ENCODE results near the gene DUSP16. TPM values are rescaled to one million over a fixed set of nuclear protein-coding genes. Genes with fewer than 3 reads are reported as not detected.

DUSP16 gene
- total RNA-seq, 4 donors from 2014 or later: 24.2 to 34.5 (median 26.4) TPM

GRCh38 chr12:12518464-12518845 is 44.2 kb downstream of the DUSP16 start:
- Histone ChIP-seq H3K27me3 (no peaks in the 10 kb centered on the region), H3K9me3 (no peaks in the 10 kb centered on the region), H3K4me3 (replicated peaks in 1 of 3) (no peak overlapping the region), H3K4me1 (no peaks in the 10 kb centered on the region), H3K27ac (no peak overlapping the region), H3K36me3 (peaks cover 0 to 4% of the 10 kb centered on the region in 2 donors)
- WGBS, 2 donors: 96% methylated on average over 3 of the region's 3 CpGs
- TF ChIP-seq POLR2A (IDR thresholded peaks at IDR 0.05) (no peak), CTCF (IDR thresholded peaks at IDR 0.05) (no peak)
- no peak for DNase-seq
- intact Hi-C loops (cut with DNase I): no loop called here

GRCh38 chr12:12513416-12514006 is 49.2 kb downstream of the DUSP16 start:
- TF ChIP-seq POLR2A (IDR thresholded peaks at IDR 0.05) (no peak), CTCF (IDR thresholded peaks at IDR 0.05) (no peak)
- peaks cover 0 to 13% of the 10 kb centered on the region in 2 donors for H3K4me1 ChIP-seq
- intact Hi-C loops (cut with DNase I): no loop called here
- H3K9me3 ChIP-seq: no peaks in the 10 kb centered on the region
- no peak overlapping the region for H3K27ac ChIP-seq
- H3K4me3 ChIP-seq (replicated peaks in 1 of 3): no peak overlapping the region
- no peak for DNase-seq
- H3K36me3 ChIP-seq: no peaks in the 10 kb centered on the region
- no peaks in the 10 kb centered on the region for H3K27me3 ChIP-seq
- WGBS, 2 donors: 91 to 93% methylated on average over 3 of the region's 3 CpGs

- TF ChIP-seq CTCF (IDR thresholded peaks at IDR 0.05) (no peak), POLR2A (IDR thresholded peaks at IDR 0.05) (no peak)
- 85 to 91% methylated on average over 5 of the region's 5 CpGs for WGBS, 2 donors
Observed at GRCh38 chr12:12511895-12512711, 50.6 kb downstream of the DUSP16 start.

GRCh38 chr12:12511021-12511783 is 51.5 kb downstream of the DUSP16 start:
- intact Hi-C loops (cut with DNase I): no loop called here
- Histone ChIP-seq H3K27me3 (no peaks in the 10 kb centered on the region), H3K9me3 (no peaks in the 10 kb centered on the region), H3K4me3 (replicated peaks in 1 of 3) (no peak overlapping the region), H3K27ac (no peak overlapping the region), H3K36me3 (no peaks in the 10 kb centered on the region), H3K4me1 (peaks cover 6 to 32% of the 10 kb centered on the region in 2 donors)
- TF ChIP-seq CTCF (IDR thresholded peaks at IDR 0.05) (no peak), POLR2A (IDR thresholded peaks at IDR 0.05) (no peak)
- DNase-seq: no peak
- 68 to 82% methylated on average over 3 of the region's 3 CpGs for WGBS, 2 donors

More at GRCh38 chr12:12511895-12512711, 50.6 kb downstream of the DUSP16 start:
- no peaks in the 10 kb centered on the region for H3K36me3 ChIP-seq
- H3K4me3 ChIP-seq (replicated peaks in 1 of 3): no peak overlapping the region
- no peak for DNase-seq
- H3K4me1 ChIP-seq: peaks cover 5 to 24% of the 10 kb centered on the region in 2 donors
- no peaks in the 10 kb centered on the region for H3K27me3 ChIP-seq
- no peak overlapping the region for H3K27ac ChIP-seq
- intact Hi-C loops (cut with DNase I): no loop called here
- no peaks in the 10 kb centered on the region for H3K9me3 ChIP-seq
